ENCODE data around the gene CIBAR2. TPM values are rescaled to one million over a fixed set of nuclear protein-coding genes. Genes with fewer than 3 reads are reported as not detected.

CIBAR2 gene
- total RNA-seq, result not detected in 2 replicates

DNA sequence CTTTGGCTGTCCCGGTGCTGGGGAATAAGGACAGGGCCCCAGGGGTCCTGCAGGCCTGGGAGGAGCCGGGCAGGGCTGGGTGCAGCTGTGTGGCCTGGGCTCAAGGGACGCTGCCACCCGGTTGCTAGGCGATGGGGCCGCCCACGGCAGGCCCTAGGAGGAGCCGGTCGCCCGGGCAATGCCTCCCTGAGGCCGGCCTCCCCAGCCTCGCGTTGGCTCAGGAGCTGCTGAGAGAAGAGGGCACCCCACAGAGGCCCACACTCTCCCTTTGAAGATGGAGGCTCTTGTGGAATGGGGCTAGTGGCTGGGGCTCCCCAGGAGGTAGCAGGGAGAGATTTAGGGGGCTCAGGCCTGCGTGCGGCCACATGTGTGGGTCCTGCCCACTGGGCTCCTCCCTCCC, at the start of gene CIBAR2:
Gene CIBAR2 (minus strand): TSS at position 109 of the 400 bp plus-strand sequence. CDS start 120 bp downstream, outside the sequence.

Other genes starting within 250 kb of the CIBAR2 start
- gene ZDHHC7, start 100.9 kb downstream of the CIBAR2 start, total RNA-seq, result 53.0 and 58.0 TPM in 2 replicates
- gene KIAA0513, start 84.7 kb downstream of the CIBAR2 start, total RNA-seq, result 5.3 and 6.0 TPM in 2 replicates

All from mammary microvascular endothelial cell (primary cell).